Measurements from ENCODE around the gene CCDC107. TPM values are rescaled to one million over a fixed set of nuclear protein-coding genes. Genes with fewer than 3 reads are reported as not detected.

Gene CCDC107
- total RNA-seq, 4 donors from 2014 or later, result 15.1 to 30.5 (median 21.2) TPM

DNA sequence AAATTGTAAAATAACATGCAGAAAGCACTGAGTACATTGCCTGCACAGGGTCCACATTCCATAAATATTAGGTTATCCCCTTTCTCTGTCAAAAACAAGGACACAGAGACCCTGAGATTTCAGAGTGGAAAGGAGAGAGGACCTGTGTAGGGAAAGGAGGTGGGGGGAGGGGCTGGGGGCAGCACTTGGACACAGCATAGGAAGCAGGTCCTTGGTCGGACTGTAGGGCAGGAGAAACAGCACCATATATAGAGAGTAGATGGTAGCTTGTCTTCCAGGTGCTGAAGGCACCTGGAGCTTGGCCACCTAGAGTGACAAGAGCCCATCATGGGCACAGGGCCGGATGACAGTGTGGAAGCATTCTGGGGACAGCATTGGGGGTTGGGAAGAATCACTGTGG, 29.2 kb downstream of the CCDC107 start:
- DNase-seq (ENCODE audit: low spot score in 2 of 2), result no peak
- WGBS, 2 donors, result 69 to 83% methylated on average over 2 of the region's 2 CpGs
- no peak overlapping the region for H3K4me3 ChIP-seq (ENCODE audit: low read depth, poor library complexity, severe bottlenecking)
- TF ChIP-seq POLR2A (IDR thresholded peaks at IDR 0.05), result no peak
- intact Hi-C loops (cut with DNase I; ENCODE audit: low total_unique reads), result no loop called here

- no peak for TF ChIP-seq POLR2A (IDR thresholded peaks at IDR 0.05)
- no peak for TF ChIP-seq CTCF (IDR thresholded peaks at IDR 0.05)
- WGBS, 2 donors, result 77 to 80% methylated on average over 2 of the region's 2 CpGs
- no peak for DNase-seq (ENCODE audit: low spot score in 2 of 2)
- intact Hi-C loops (cut with DNase I; ENCODE audit: low total_unique reads), result no loop called here
- H3K4me3 ChIP-seq (ENCODE audit: low read depth, poor library complexity, severe bottlenecking), result no peak overlapping the region
These were observed 30.0 kb downstream of the CCDC107 start for GRCh38 chr9:35687972-35688557.

- H3K4me3 ChIP-seq (ENCODE audit: low read depth, poor library complexity, severe bottlenecking), result peak overlapping the region; percentile 13
- 62 to 72% methylated on average over 12 of the region's 12 CpGs for WGBS, 2 donors
- no peak for TF ChIP-seq CTCF (IDR thresholded peaks at IDR 0.05)
- no peak for TF ChIP-seq POLR2A (IDR thresholded peaks at IDR 0.05)
- no peak for DNase-seq (ENCODE audit: low spot score in 2 of 2)
- intact Hi-C loops (cut with DNase I; ENCODE audit: low total_unique reads), result no loop called here
These were observed 30.8 kb downstream of the CCDC107 start for GRCh38 chr9:35688558-35689541.

DNA sequence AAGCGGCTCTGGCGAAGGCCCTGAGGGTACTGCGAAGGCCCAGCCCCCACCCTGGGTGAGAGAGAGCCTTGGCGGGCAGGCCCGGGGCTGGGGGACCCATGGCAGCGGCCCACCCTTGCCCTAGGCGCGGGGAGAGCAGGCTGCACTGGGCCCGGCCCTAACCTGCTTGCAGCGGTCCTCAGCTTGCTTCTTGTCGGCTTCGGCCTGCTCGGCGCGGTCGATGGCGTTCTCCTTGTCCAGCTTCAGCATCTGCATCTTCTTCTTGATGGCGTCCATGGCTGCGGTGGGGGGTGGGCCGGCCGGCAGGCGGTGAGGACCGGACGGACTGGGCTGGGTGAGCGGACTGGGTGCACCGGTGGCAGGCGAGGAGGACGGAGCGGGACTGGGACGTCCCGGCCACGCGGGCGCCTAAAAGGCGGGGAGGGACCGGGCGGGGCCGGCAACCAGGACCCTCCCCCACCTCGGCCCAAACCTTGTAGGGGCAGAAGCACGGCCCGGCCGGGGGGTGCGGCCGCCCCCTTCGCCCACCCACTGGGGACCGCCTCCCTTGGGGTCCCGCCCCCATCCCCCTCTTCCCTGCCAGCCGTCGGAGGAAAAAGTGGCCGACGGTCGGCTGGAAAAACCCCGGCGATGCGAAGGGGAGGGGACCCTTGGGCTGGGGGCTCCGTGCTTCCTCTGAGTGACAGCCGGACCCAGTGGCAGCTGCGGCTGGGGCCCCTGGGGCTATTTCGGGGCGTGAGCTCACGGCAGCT, 31.6 kb downstream of the CCDC107 start, which contains the start of gene TPM2:
TPM2 (minus strand) TSS at position 384 of the 752 bp plus-strand sequence; CDS start at position 276, 108 bp downstream.
- peak within 1 kb of the TSS; percentile 83 for H3K4me3 ChIP-seq (ENCODE audit: low read depth, poor library complexity, severe bottlenecking)
- DNase-seq (ENCODE audit: low spot score in 2 of 2), result peak in 1 of 2 donors; percentile 88
- intact Hi-C loops (cut with DNase I; ENCODE audit: low total_unique reads), result no loop called here
- WGBS, 2 donors, result 24 to 39% methylated on average over 27 to 34 of the region's 61 CpGs
- no peak for TF ChIP-seq CTCF (IDR thresholded peaks at IDR 0.05)
- no peak for TF ChIP-seq POLR2A (IDR thresholded peaks at IDR 0.05)

DNA sequence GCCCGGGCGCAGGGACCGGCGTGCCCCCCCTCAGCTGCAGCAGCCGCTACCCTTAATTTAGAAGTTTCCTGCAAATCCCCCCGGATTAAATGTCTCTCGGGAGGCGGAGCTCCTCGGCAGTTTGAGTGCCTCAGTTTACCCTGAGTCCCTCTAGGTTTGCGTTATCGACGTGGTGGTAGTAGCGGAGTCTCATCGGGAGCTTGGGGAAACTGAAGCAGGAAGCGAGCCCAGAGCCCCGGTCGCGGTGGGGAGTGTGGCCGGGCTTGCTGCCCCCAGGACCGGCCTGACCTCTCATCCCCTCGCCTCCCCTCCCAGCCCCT, 32.2 kb downstream of the CCDC107 start:
- DNase-seq (ENCODE audit: low spot score in 2 of 2), result no peak
- 1% methylated on average over 20 of the region's 21 CpGs; no CpG with 5 or more reads in 1 of the 2 donors for WGBS, 2 donors
- peak overlapping the region; percentile 83 for H3K4me3 ChIP-seq (ENCODE audit: low read depth, poor library complexity, severe bottlenecking)
- intact Hi-C loops (cut with DNase I; ENCODE audit: low total_unique reads), result no loop called here
- TF ChIP-seq CTCF (IDR thresholded peaks at IDR 0.05), result no peak
- TF ChIP-seq POLR2A (IDR thresholded peaks at IDR 0.05), result no peak
